ENCODE measurements around the gene HABP2.

The HABP2 gene

DNA sequence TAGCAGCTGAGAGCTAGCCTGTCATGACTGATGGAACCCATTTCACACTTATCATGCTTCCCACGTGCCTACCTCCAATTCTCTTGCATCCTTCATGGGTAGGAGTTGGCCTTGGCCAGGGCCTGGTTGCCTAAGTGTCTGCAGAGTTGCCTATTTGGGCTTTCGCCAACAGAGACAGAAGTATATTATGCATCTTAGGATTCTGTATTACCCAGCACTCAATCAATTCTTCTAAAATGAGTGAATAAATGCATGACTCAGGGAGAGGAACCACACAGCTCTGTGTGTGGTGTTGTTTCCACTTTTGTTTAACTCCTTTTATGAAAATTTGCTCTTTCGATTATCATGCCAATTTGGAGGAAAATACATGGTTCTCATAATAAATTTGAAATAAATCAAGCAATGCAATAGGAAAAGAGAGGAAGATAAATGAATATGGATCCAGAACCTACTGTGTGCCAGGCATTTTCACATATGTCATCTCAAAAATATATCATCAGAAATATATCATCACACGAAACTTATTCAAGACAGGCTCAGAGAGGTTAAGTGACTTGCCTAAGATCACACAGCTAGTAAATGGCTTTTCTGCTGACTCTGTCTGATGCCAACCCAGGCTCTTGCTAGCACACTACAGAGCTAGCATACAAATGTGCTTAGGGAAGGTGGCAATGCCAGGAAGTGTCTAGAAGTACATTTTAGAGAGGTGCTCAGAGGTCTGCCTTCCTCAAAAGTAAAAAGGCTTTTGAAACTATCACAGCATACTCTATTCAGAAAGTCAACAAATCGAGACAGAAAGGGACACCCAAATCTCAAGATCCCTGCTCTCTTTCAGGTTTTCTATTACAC is 9.5 kb upstream of the HABP2 start:
- no peaks in the 10 kb centered on the region for H4K20me1 ChIP-seq (ENCODE audit: low read depth, low read length)
- no peaks in the 10 kb centered on the region for H3K79me2 ChIP-seq (ENCODE audit: insufficient read depth, low read length)
- H3K4me2 ChIP-seq (ENCODE audit: low read depth, low read length, poor library complexity, severe bottlenecking) = no peak overlapping the region
- H3K27ac ChIP-seq (ENCODE audit: low read depth, low read length) = no peak overlapping the region
- H3K9me2 ChIP-seq (replicated peaks; ENCODE audit: insufficient read depth, low read length) = no peaks in the 10 kb centered on the region
- H2AFZ ChIP-seq (ENCODE audit: low read depth, low read length, severe bottlenecking) = no peak overlapping the region
- no peak overlapping the region for H3K4me3 ChIP-seq (ENCODE audit: insufficient read depth, low read length, poor library complexity, severe bottlenecking)
- no peaks in the 10 kb centered on the region for H3F3A ChIP-seq (ENCODE audit: insufficient read depth)
- no peak overlapping the region for H3K9ac ChIP-seq (ENCODE audit: low read length)
- H3K9me3 ChIP-seq (ENCODE audit: insufficient read depth, low read length) = no peaks in the 10 kb centered on the region
- no peaks in the 10 kb centered on the region for H3K27me3 ChIP-seq (ENCODE audit: low read length)
- no peaks in the 10 kb centered on the region for H3K36me3 ChIP-seq (ENCODE audit: low read length)
- TF ChIP-seq, protein P1, sequence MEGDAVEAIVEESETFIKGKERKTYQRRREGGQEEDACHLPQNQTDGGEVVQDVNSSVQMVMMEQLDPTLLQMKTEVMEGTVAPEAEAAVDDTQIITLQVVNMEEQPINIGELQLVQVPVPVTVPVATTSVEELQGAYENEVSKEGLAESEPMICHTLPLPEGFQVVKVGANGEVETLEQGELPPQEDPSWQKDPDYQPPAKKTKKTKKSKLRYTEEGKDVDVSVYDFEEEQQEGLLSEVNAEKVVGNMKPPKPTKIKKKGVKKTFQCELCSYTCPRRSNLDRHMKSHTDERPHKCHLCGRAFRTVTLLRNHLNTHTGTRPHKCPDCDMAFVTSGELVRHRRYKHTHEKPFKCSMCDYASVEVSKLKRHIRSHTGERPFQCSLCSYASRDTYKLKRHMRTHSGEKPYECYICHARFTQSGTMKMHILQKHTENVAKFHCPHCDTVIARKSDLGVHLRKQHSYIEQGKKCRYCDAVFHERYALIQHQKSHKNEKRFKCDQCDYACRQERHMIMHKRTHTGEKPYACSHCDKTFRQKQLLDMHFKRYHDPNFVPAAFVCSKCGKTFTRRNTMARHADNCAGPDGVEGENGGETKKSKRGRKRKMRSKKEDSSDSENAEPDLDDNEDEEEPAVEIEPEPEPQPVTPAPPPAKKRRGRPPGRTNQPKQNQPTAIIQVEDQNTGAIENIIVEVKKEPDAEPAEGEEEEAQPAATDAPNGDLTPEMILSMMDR (IDR thresholded peaks at IDR 0.05; ENCODE audit: insufficient read depth, low read length, poor library complexity, severe bottlenecking) = no peak
- no peak for TF ChIP-seq EZH2phosphoT487 (conservative IDR thresholded peaks at IDR 0.05; ENCODE audit: low read length)

DNA sequence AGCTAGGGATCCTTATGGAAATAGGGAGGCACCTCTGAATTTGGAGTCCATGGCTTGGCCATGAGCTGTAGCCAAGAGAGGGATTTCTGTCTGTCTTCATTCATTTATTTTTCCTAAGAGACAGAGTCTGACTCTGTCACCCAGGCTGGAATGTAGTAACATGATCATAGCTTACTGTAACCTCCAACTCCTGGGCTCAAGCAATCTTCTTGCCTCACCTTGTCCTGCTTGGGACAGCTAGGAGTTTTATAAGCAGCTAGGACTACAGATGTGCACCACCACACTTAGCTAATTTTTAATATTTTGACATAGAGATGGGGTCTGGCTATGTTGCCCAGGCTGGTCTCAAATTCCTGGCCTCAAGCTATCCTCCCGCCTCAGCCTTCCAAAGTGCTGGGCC is 8.5 kb upstream of the HABP2 start:
- Histone ChIP-seq H3K36me3 (ENCODE audit: low read length) (no peaks in the 10 kb centered on the region), H3K9me3 (ENCODE audit: insufficient read depth, low read length) (no peaks in the 10 kb centered on the region), H2AFZ (ENCODE audit: low read depth, low read length, severe bottlenecking) (no peak overlapping the region), H3K27ac (ENCODE audit: low read depth, low read length) (no peak overlapping the region), H3K4me2 (ENCODE audit: low read depth, low read length, poor library complexity, severe bottlenecking) (no peak overlapping the region), H3K9me2 (replicated peaks; ENCODE audit: insufficient read depth, low read length) (no peaks in the 10 kb centered on the region), H3K27me3 (ENCODE audit: low read length) (no peaks in the 10 kb centered on the region), H3K79me2 (ENCODE audit: insufficient read depth, low read length) (no peaks in the 10 kb centered on the region), H3F3A (ENCODE audit: insufficient read depth) (no peaks in the 10 kb centered on the region), H4K20me1 (ENCODE audit: low read depth, low read length) (no peaks in the 10 kb centered on the region), H3K4me3 (ENCODE audit: insufficient read depth, low read length, poor library complexity, severe bottlenecking) (no peak overlapping the region), H3K9ac (ENCODE audit: low read length) (no peak overlapping the region)
- no peak for TF ChIP-seq EZH2phosphoT487 (conservative IDR thresholded peaks at IDR 0.05; ENCODE audit: low read length)
- TF ChIP-seq, protein P1 (IDR thresholded peaks at IDR 0.05; ENCODE audit: insufficient read depth, low read length, poor library complexity, severe bottlenecking) = no peak

DNA sequence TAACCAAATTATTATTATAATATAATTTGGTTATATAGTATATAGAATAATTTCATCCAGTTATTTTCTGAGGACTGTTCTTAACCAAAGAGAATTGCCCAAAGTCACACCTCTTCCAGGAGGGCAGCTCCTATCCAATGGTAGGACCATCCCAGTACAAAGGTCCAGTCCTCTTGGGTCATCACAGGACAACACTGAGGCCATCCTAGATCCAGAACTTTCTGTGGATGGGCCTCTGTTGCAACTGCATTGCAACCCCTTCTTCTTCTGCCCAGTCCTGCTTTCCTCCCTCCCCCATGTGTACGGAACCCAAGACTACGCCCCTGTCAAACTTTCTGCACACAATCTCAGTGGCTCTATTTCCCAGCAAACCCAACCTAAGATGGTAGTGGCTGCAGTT is 5.4 kb upstream of the HABP2 start:
- H3K9me3 ChIP-seq (ENCODE audit: insufficient read depth, low read length) = no peaks in the 10 kb centered on the region
- no peaks in the 10 kb centered on the region for H3K27me3 ChIP-seq (ENCODE audit: low read length)
- H3K4me2 ChIP-seq (ENCODE audit: low read depth, low read length, poor library complexity, severe bottlenecking) = no peak overlapping the region
- H4K20me1 ChIP-seq (ENCODE audit: low read depth, low read length) = no peaks in the 10 kb centered on the region
- no peak overlapping the region for H3K4me3 ChIP-seq (ENCODE audit: insufficient read depth, low read length, poor library complexity, severe bottlenecking)
- H3K79me2 ChIP-seq (ENCODE audit: insufficient read depth, low read length) = no peaks in the 10 kb centered on the region
- H3K27ac ChIP-seq (ENCODE audit: low read depth, low read length) = no peak overlapping the region
- no peaks in the 10 kb centered on the region for H3F3A ChIP-seq (ENCODE audit: insufficient read depth)
- TF ChIP-seq, protein P1 (IDR thresholded peaks at IDR 0.05; ENCODE audit: insufficient read depth, low read length, poor library complexity, severe bottlenecking) = no peak
- TF ChIP-seq EZH2phosphoT487 (conservative IDR thresholded peaks at IDR 0.05; ENCODE audit: low read length) = no peak
- no peaks in the 10 kb centered on the region for H3K36me3 ChIP-seq (ENCODE audit: low read length)
- no peak overlapping the region for H3K9ac ChIP-seq (ENCODE audit: low read length)
- no peak overlapping the region for H2AFZ ChIP-seq (ENCODE audit: low read depth, low read length, severe bottlenecking)
- no peaks in the 10 kb centered on the region for H3K9me2 ChIP-seq (replicated peaks; ENCODE audit: insufficient read depth, low read length)
